ENCODE results near the gene TLN1.

The TLN1 gene

GRCh38 chr9:35771943-35772342, 39.9 kb upstream of the TLN1 start:
- no peak for DNase-seq (ENCODE audit: low read depth)
- no peak overlapping the region for H3K4me3 ChIP-seq (ENCODE audit: low read depth, low read length)
- TF ChIP-seq CTCF (IDR thresholded peaks at IDR 0.05; ENCODE audit: insufficient read depth, low read depth, low read length, missing control alignments): no peak

- no peak for DNase-seq (ENCODE audit: low read depth)
- no peak for TF ChIP-seq CTCF (IDR thresholded peaks at IDR 0.05; ENCODE audit: insufficient read depth, low read depth, low read length, missing control alignments)
- H3K4me3 ChIP-seq (ENCODE audit: low read depth, low read length): no peak overlapping the region
These were observed 39.5 kb upstream of the TLN1 start for GRCh38 chr9:35771534-35771933.

GRCh38 chr9:35771075-35771433, 39.1 kb upstream of the TLN1 start:
- no peak for TF ChIP-seq CTCF (IDR thresholded peaks at IDR 0.05; ENCODE audit: insufficient read depth, low read depth, low read length, missing control alignments)
- no peak overlapping the region for H3K4me3 ChIP-seq (ENCODE audit: low read depth, low read length)
- DNase-seq (ENCODE audit: low read depth): no peak

- no peak for DNase-seq (ENCODE audit: low read depth)
- no peak for TF ChIP-seq CTCF (IDR thresholded peaks at IDR 0.05; ENCODE audit: insufficient read depth, low read depth, low read length, missing control alignments)
These were observed 37.8 kb upstream of the TLN1 start for GRCh38 chr9:35769763-35770162.

GRCh38 chr9:35767458-35767857, 35.5 kb upstream of the TLN1 start:
- no peak for TF ChIP-seq CTCF (IDR thresholded peaks at IDR 0.05; ENCODE audit: insufficient read depth, low read depth, low read length, missing control alignments)
- DNase-seq (ENCODE audit: low read depth): no peak
- no peak overlapping the region for H3K4me3 ChIP-seq (ENCODE audit: low read depth, low read length)

More at GRCh38 chr9:35769763-35770162, 37.8 kb upstream of the TLN1 start:
- H3K4me3 ChIP-seq (ENCODE audit: low read depth, low read length): no peak overlapping the region

GRCh38 chr9:35766997-35767396, 35.0 kb upstream of the TLN1 start:
- no peak overlapping the region for H3K4me3 ChIP-seq (ENCODE audit: low read depth, low read length)
- TF ChIP-seq CTCF (IDR thresholded peaks at IDR 0.05; ENCODE audit: insufficient read depth, low read depth, low read length, missing control alignments): no peak
- no peak for DNase-seq (ENCODE audit: low read depth)

- TF ChIP-seq CTCF (IDR thresholded peaks at IDR 0.05; ENCODE audit: insufficient read depth, low read depth, low read length, missing control alignments): no peak
- H3K4me3 ChIP-seq (ENCODE audit: low read depth, low read length): no peak overlapping the region
- no peak for DNase-seq (ENCODE audit: low read depth)
These were observed 31.8 kb upstream of the TLN1 start for GRCh38 chr9:35763803-35764202.

Data from GM12865 (cell line).